Loucy (cell line): Measurements from ENCODE around the gene FAF1.

Experiments used
- H2AFZ ChIP-seq: fragments of 200-600 bp; sonication (generic); 2 replicates; pipeline ENCODE4 v1.6.0; 2016; ENCODE audit warnings: antibody characterized with exemption, mild to moderate bottlenecking, low read length, moderate library complexity
- H3F3A ChIP-seq: fragments of 200-600 bp; 2 replicates; pipeline ENCODE4 v1.6.0; 2016; ENCODE audit warnings: antibody characterized with exemption, low read depth, mild to moderate bottlenecking
- H3K27me3 ChIP-seq: fragments of 200-600 bp; sonication (generic); 2 replicates; pipeline ENCODE4 v1.6.1; 2014; ENCODE audit warnings: low read length, mild to moderate bottlenecking; ENCODE audit not compliant: insufficient read depth, poor library complexity, severe bottlenecking
- H3K36me3 ChIP-seq: fragments of 200-600 bp; sonication (generic); 2 replicates; pipeline ENCODE4 v1.6.1; 2016; ENCODE audit warnings: low read length; ENCODE audit not compliant: insufficient read depth
- H3K4me1 ChIP-seq: fragments of 200-600 bp; sonication (generic); 2 replicates; pipeline ENCODE4 v1.5.1; 2014; ENCODE audit warnings: low read length, mild to moderate bottlenecking; ENCODE audit not compliant: insufficient read depth, poor library complexity, severe bottlenecking
- H3K4me2 ChIP-seq: fragments of 200-600 bp; sonication (generic); 2 replicates; pipeline ENCODE4 v1.6.0; 2014; ENCODE audit warnings: antibody characterized with exemption, low read length, low read depth, mild to moderate bottlenecking; ENCODE audit not compliant: poor library complexity, severe bottlenecking
- H3K4me3 ChIP-seq: fragments of 200-600 bp; sonication (generic); 2 replicates; pipeline ENCODE4 v1.5.1; 2014; ENCODE audit warnings: low read length, mild to moderate bottlenecking, mixed read lengths; ENCODE audit not compliant: poor library complexity, severe bottlenecking
- H3K79me2 ChIP-seq: fragments of 200-600 bp; sonication (generic); 2 replicates; pipeline ENCODE4 v1.6.1; 2014; ENCODE audit warnings: low read length; ENCODE audit not compliant: insufficient read depth
- H3K9ac ChIP-seq: fragments of 200-600 bp; sonication (generic); 2 replicates; pipeline ENCODE4 v1.6.0; 2014; ENCODE audit warnings: mild to moderate bottlenecking, low read depth, low read length, moderate library complexity; ENCODE audit not compliant: poor library complexity, severe bottlenecking
- H3K9me2 ChIP-seq: fragments of 200-600 bp; sonication (generic); replicated peaks from 2 replicates; pipeline ENCODE4 v1.6.1; 2016; ENCODE audit warnings: low read depth, low read length, mixed read lengths
- H3K9me3 ChIP-seq: fragments of 200-600 bp; sonication (generic); 2 replicates; pipeline ENCODE4 v1.6.1; 2014; ENCODE audit warnings: mild to moderate bottlenecking, antibody characterized with exemption, low read length, low read depth; ENCODE audit not compliant: insufficient read depth
- H4K20me1 ChIP-seq: fragments of 200-600 bp; sonication (generic); 2 replicates; pipeline ENCODE4 v1.6.0; 2014; ENCODE audit warnings: antibody characterized with exemption, low read length, mild to moderate bottlenecking; ENCODE audit not compliant: insufficient read depth, poor library complexity, severe bottlenecking
- CTCF ChIP-seq: fragments of 200-600 bp; sonication (generic); conservative IDR thresholded peaks from 2 replicates; pipeline ENCODE4 v1.5.1; 2014; ENCODE audit warnings: mild to moderate bottlenecking, antibody characterized with exemption, low read length
- EZH2phosphoT487 ChIP-seq: fragments of 200-600 bp; IDR thresholded peaks from 2 replicates; pipeline ENCODE4 v1.6.1; 2018; ENCODE audit warnings: antibody characterized with exemption, mild to moderate bottlenecking, moderate library complexity, borderline replicate concordance

Gene FAF1

GRCh38 chr1:50542362-50542761, 417.7 kb downstream of the FAF1 start:
- H3K36me3 ChIP-seq, result 0 out of 2 replicates have a peak, but pooled peaks cover 8% of the 10 kb centered on the region
- H3K9me2 ChIP-seq, result no peaks in the 10 kb centered on the region
- no peaks in the 10 kb centered on the region for H3F3A ChIP-seq
- H3K4me1 ChIP-seq, result no peaks in the 10 kb centered on the region
- no peak overlapping the region for H2AFZ ChIP-seq
- no peaks in the 10 kb centered on the region for H3K27me3 ChIP-seq
- no peaks in the 10 kb centered on the region for H4K20me1 ChIP-seq
- no peak overlapping the region for H3K4me2 ChIP-seq
- no peak overlapping the region for H3K9ac ChIP-seq
- TF ChIP-seq CTCF, result no peak
- H3K4me3 ChIP-seq, result no peak overlapping the region
- no peaks in the 10 kb centered on the region for H3K79me2 ChIP-seq
- no peaks in the 10 kb centered on the region for H3K9me3 ChIP-seq

GRCh38 chr1:50538476-50538875, 421.6 kb downstream of the FAF1 start:
- H3K4me2 ChIP-seq, result no peak overlapping the region
- H2AFZ ChIP-seq, result no peak overlapping the region
- H3K9me3 ChIP-seq, result no peaks in the 10 kb centered on the region
- no peak overlapping the region for H3K9ac ChIP-seq
- no peaks in the 10 kb centered on the region for H3K4me1 ChIP-seq
- H3K27me3 ChIP-seq, result no peaks in the 10 kb centered on the region
- H3K79me2 ChIP-seq, result no peaks in the 10 kb centered on the region
- no peaks in the 10 kb centered on the region for H3K9me2 ChIP-seq
- no peak for TF ChIP-seq EZH2phosphoT487
- no peak for TF ChIP-seq CTCF
- peaks cover 24% of the 10 kb centered on the region for H3K36me3 ChIP-seq
- no peaks in the 10 kb centered on the region for H3F3A ChIP-seq
- no peak overlapping the region for H3K4me3 ChIP-seq
- H4K20me1 ChIP-seq, result no peaks in the 10 kb centered on the region

GRCh38 chr1:50531601-50532000, 428.5 kb downstream of the FAF1 start:
- TF ChIP-seq CTCF, result no peak
- no peak for TF ChIP-seq EZH2phosphoT487
- no peak overlapping the region for H2AFZ ChIP-seq
- no peaks in the 10 kb centered on the region for H3F3A ChIP-seq
- H3K9ac ChIP-seq, result no peak overlapping the region
- no peak overlapping the region for H3K4me2 ChIP-seq
- H3K79me2 ChIP-seq, result no peaks in the 10 kb centered on the region
- no peaks in the 10 kb centered on the region for H3K27me3 ChIP-seq
- H3K9me3 ChIP-seq, result no peaks in the 10 kb centered on the region
- H3K4me3 ChIP-seq, result no peak overlapping the region
- peaks cover 18% of the 10 kb centered on the region for H3K36me3 ChIP-seq
- H4K20me1 ChIP-seq, result no peaks in the 10 kb centered on the region
- no peaks in the 10 kb centered on the region for H3K4me1 ChIP-seq
- H3K9me2 ChIP-seq, result no peaks in the 10 kb centered on the region
